Measurements from ENCODE around the gene IFIT2.

The IFIT2 gene

DNA sequence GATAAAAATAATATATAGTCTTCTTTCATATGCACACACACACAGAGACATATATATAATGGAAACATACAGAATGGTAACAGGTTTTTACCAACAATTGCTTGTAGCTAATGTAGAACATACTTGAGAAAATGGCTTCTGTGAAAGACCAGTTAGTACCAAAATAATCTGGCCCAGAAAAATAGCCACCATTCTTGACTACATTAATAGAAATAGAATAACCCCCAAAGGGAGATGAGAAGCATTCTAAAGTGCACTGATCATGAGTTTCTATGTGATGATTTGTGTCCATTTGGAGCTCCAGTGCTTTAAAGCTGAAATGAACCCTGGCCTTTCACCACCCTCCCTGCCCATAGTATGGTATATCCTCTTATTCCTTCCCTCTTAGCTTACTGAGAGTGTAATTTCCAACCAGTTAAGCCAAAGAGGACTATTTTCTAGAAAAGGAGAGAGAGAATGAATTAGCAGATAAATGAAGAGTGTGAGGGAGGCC is 22.9 kb upstream of the IFIT2 start:
- no peak for DNase-seq (ENCODE audit: low spot score)
- peak overlapping the region; percentile 90 for H3K27ac ChIP-seq (ENCODE audit: poor library complexity, severe bottlenecking)
- H3K36me3 ChIP-seq (ENCODE audit: low read depth) = no peaks in the 10 kb centered on the region
- H3K27me3 ChIP-seq (ENCODE audit: insufficient read depth, poor library complexity, severe bottlenecking) = no peaks in the 10 kb centered on the region
- ATAC-seq (ENCODE audit: low read depth) = no peak
- no peaks in the 10 kb centered on the region for H3K9me3 ChIP-seq (ENCODE audit: severe bottlenecking)
- peaks cover 69% of the 10 kb centered on the region for H3K4me1 ChIP-seq (ENCODE audit: insufficient read depth, poor library complexity, severe bottlenecking)
- TF ChIP-seq, protein P1, sequence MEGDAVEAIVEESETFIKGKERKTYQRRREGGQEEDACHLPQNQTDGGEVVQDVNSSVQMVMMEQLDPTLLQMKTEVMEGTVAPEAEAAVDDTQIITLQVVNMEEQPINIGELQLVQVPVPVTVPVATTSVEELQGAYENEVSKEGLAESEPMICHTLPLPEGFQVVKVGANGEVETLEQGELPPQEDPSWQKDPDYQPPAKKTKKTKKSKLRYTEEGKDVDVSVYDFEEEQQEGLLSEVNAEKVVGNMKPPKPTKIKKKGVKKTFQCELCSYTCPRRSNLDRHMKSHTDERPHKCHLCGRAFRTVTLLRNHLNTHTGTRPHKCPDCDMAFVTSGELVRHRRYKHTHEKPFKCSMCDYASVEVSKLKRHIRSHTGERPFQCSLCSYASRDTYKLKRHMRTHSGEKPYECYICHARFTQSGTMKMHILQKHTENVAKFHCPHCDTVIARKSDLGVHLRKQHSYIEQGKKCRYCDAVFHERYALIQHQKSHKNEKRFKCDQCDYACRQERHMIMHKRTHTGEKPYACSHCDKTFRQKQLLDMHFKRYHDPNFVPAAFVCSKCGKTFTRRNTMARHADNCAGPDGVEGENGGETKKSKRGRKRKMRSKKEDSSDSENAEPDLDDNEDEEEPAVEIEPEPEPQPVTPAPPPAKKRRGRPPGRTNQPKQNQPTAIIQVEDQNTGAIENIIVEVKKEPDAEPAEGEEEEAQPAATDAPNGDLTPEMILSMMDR (IDR thresholded peaks at IDR 0.05; ENCODE audit: poor library complexity, severe bottlenecking) = no peak
- no peak overlapping the region for H3K4me3 ChIP-seq (ENCODE audit: severe bottlenecking)

GRCh38 chr10:89279421-89279869 is 22.4 kb upstream of the IFIT2 start:
- Histone ChIP-seq H3K9me3 (ENCODE audit: severe bottlenecking) (no peaks in the 10 kb centered on the region), H3K4me3 (ENCODE audit: severe bottlenecking) (no peak overlapping the region), H3K27me3 (ENCODE audit: insufficient read depth, poor library complexity, severe bottlenecking) (no peaks in the 10 kb centered on the region), H3K36me3 (ENCODE audit: low read depth) (no peaks in the 10 kb centered on the region), H3K27ac (ENCODE audit: poor library complexity, severe bottlenecking) (peak overlapping the region; percentile 90), H3K4me1 (ENCODE audit: insufficient read depth, poor library complexity, severe bottlenecking) (peaks cover 74% of the 10 kb centered on the region)
- DNase-seq (ENCODE audit: low spot score) = peak; percentile 75
- peak; percentile 23 for ATAC-seq (ENCODE audit: low read depth)
- TF ChIP-seq, protein P1 (IDR thresholded peaks at IDR 0.05; ENCODE audit: poor library complexity, severe bottlenecking) = no peak

DNA sequence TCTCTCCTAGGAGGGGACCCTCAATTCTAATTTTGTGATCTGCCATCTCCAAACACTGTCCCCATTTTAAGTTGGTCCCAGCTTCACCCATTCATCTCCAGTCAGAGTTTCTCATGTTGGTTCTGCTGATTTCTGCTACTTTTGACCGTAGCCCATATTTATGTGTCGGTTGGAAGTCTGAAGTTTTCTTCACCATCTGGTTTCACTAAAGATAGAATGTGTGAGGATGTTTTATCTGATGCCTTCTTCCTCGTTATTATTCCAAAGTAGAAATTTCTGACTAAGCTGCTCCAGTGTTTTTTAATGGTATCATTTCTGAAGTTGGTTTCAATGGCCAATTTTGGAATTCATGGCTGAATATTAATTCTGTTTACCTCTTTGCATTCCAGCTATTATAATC is 21.3 kb upstream of the IFIT2 start:
- H3K27me3 ChIP-seq (ENCODE audit: insufficient read depth, poor library complexity, severe bottlenecking) = no peaks in the 10 kb centered on the region
- ATAC-seq (ENCODE audit: low read depth) (no peak), DNase-seq (ENCODE audit: low spot score) (no peak)
- no peaks in the 10 kb centered on the region for H3K9me3 ChIP-seq (ENCODE audit: severe bottlenecking)
- peaks cover 72% of the 10 kb centered on the region for H3K4me1 ChIP-seq (ENCODE audit: insufficient read depth, poor library complexity, severe bottlenecking)
- TF ChIP-seq, protein P1 (IDR thresholded peaks at IDR 0.05; ENCODE audit: poor library complexity, severe bottlenecking) = no peak
- H3K4me3 ChIP-seq (ENCODE audit: severe bottlenecking) = no peak overlapping the region
- no peaks in the 10 kb centered on the region for H3K36me3 ChIP-seq (ENCODE audit: low read depth)
- H3K27ac ChIP-seq (ENCODE audit: poor library complexity, severe bottlenecking) = peak overlapping the region; percentile 90

GRCh38 chr10:89281606-89282395 is 20.0 kb upstream of the IFIT2 start:
- ATAC-seq (ENCODE audit: low read depth) = no peak

More at GRCh38 chr10:89281606-89282395, 20.0 kb upstream of the IFIT2 start:
- no peaks in the 10 kb centered on the region for H3K27me3 ChIP-seq (ENCODE audit: insufficient read depth, poor library complexity, severe bottlenecking)
- H3K27ac ChIP-seq (ENCODE audit: poor library complexity, severe bottlenecking) = peak overlapping the region; percentile 90
- H3K4me3 ChIP-seq (ENCODE audit: severe bottlenecking) = no peak overlapping the region
- peaks cover 62% of the 10 kb centered on the region for H3K4me1 ChIP-seq (ENCODE audit: insufficient read depth, poor library complexity, severe bottlenecking)
- no peaks in the 10 kb centered on the region for H3K36me3 ChIP-seq (ENCODE audit: low read depth)
- no peak for DNase-seq (ENCODE audit: low spot score)
- H3K9me3 ChIP-seq (ENCODE audit: severe bottlenecking) = no peaks in the 10 kb centered on the region
- TF ChIP-seq, protein P1 (IDR thresholded peaks at IDR 0.05; ENCODE audit: poor library complexity, severe bottlenecking) = no peak
